Measurements from ENCODE around the gene GLUL.

DNA sequence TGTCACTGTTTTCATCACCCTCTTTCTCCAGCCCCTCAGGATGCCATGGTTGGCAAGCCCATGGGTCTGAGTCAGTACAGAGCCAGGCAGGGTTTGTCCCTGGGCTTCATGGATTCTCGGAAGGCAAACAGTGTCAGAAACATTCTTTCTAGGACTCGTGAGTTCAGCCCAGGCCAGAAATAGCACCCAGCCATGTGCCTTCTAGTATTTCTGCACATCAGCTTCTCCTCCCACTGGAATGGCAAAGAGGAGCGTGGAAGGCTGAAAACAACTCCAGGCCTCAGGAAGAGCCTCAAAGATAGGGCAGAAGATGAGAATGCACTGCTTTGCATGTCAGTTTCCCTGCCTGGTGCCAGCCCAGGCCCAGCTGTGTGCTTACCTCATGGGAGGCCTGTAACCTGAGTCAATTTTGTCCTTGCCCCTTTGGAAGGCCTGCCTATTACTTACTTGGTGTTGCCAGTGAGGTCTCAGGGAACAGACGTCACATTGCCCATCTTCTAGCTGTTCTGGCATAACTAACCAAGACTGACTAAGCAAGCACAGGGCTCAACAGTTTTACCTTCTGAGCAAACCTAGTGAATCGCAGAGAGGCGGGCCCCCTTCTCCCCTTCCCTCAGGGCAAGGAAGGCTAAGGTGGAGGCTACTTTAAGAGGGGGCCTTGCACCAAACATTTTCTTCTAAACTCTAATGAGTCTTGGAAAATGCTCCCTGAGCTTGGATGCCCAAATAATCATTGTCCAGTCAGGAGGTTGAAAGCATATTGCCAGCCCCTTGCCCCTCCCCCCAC, 42.4 kb downstream of the GLUL start:
- TF ChIP-seq, protein P1, sequence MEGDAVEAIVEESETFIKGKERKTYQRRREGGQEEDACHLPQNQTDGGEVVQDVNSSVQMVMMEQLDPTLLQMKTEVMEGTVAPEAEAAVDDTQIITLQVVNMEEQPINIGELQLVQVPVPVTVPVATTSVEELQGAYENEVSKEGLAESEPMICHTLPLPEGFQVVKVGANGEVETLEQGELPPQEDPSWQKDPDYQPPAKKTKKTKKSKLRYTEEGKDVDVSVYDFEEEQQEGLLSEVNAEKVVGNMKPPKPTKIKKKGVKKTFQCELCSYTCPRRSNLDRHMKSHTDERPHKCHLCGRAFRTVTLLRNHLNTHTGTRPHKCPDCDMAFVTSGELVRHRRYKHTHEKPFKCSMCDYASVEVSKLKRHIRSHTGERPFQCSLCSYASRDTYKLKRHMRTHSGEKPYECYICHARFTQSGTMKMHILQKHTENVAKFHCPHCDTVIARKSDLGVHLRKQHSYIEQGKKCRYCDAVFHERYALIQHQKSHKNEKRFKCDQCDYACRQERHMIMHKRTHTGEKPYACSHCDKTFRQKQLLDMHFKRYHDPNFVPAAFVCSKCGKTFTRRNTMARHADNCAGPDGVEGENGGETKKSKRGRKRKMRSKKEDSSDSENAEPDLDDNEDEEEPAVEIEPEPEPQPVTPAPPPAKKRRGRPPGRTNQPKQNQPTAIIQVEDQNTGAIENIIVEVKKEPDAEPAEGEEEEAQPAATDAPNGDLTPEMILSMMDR (IDR thresholded peaks at IDR 0.05 in 2 of 3, conservative IDR thresholded peaks at IDR 0.05 in 1 of 3; ENCODE audit: borderline replicate concordance in 1 of 3, insufficient read depth in 1 of 3, low read depth in 2 of 3, low read length in 2 of 3), result no peak
- TF ChIP-seq POLR2A (IDR thresholded peaks at IDR 0.05; ENCODE audit: borderline replicate concordance, extremely low read depth, insufficient read depth, insufficient read length) (no peak), POLR2AphosphoS5 (IDR thresholded peaks at IDR 0.05; ENCODE audit: low read depth, low read length) (no peak), YY1 (IDR thresholded peaks at IDR 0.05; ENCODE audit: extremely low read depth, insufficient replicate concordance, low read depth, low read length) (no peak), RAD21 (IDR thresholded peaks at IDR 0.05; ENCODE audit: low read depth) (no peak), EZH2 (IDR thresholded peaks at IDR 0.05) (no peak), EZH2phosphoT487 (IDR thresholded peaks at IDR 0.05; ENCODE audit: borderline replicate concordance) (no peak), CEBPB (IDR thresholded peaks at IDR 0.05; ENCODE audit: low read depth) (no peak), FOSL1 (IDR thresholded peaks at IDR 0.05; ENCODE audit: low read depth) (no peak), EGR1 (IDR thresholded peaks at IDR 0.05; ENCODE audit: low read depth) (no peak), TCF7L2 (IDR thresholded peaks at IDR 0.05; ENCODE audit: borderline replicate concordance, extremely low read depth, insufficient read depth, insufficient read length) (no peak)
- TF ChIP-seq, protein P2, sequence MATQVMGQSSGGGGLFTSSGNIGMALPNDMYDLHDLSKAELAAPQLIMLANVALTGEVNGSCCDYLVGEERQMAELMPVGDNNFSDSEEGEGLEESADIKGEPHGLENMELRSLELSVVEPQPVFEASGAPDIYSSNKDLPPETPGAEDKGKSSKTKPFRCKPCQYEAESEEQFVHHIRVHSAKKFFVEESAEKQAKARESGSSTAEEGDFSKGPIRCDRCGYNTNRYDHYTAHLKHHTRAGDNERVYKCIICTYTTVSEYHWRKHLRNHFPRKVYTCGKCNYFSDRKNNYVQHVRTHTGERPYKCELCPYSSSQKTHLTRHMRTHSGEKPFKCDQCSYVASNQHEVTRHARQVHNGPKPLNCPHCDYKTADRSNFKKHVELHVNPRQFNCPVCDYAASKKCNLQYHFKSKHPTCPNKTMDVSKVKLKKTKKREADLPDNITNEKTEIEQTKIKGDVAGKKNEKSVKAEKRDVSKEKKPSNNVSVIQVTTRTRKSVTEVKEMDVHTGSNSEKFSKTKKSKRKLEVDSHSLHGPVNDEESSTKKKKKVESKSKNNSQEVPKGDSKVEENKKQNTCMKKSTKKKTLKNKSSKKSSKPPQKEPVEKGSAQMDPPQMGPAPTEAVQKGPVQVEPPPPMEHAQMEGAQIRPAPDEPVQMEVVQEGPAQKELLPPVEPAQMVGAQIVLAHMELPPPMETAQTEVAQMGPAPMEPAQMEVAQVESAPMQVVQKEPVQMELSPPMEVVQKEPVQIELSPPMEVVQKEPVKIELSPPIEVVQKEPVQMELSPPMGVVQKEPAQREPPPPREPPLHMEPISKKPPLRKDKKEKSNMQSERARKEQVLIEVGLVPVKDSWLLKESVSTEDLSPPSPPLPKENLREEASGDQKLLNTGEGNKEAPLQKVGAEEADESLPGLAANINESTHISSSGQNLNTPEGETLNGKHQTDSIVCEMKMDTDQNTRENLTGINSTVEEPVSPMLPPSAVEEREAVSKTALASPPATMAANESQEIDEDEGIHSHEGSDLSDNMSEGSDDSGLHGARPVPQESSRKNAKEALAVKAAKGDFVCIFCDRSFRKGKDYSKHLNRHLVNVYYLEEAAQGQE (IDR thresholded peaks at IDR 0.05; ENCODE audit: low read depth), result no peak
- TF ChIP-seq, protein P3, sequence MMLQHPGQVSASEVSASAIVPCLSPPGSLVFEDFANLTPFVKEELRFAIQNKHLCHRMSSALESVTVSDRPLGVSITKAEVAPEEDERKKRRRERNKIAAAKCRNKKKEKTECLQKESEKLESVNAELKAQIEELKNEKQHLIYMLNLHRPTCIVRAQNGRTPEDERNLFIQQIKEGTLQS (IDR thresholded peaks at IDR 0.05), result no peak
